Suppressor macrophage treated with lipopolysaccharide for 1 hour (primary cell): ENCODE measurements around the gene PCSK1.
"Not testable (repeated sequence)": the region's sequence is repeated elsewhere in the genome, so short reads cannot be mapped to it uniquely, and the experiment has no call there.

Experiments used
- DNase-seq, 3 donors: peaks; one replicate each; pipeline ENCODE4 v3.0.0-alpha.2; 2020 to 2022

The PCSK1 gene

DNA sequence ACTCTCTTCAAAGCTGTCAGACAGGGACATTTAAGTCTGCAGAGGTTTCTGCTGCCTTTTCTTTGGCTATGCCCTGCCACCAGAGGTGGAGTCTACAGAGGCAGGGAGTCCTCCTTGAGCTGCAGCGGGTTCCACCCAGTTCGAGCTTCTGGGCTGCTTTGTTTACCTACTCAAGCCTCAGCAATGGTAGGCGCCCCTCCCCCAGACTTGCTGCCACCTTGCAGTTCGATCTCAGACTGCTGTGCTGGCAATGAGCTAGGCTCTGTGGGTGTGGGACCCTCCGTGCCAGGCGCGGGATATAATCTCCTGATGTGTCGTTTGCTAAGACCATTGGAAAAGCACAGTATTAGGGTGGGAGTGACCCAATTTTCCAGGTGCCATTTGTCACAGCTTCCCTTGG is 65.7 kb downstream of the PCSK1 start:
- not testable (repeated sequence) for DNase-seq

DNA sequence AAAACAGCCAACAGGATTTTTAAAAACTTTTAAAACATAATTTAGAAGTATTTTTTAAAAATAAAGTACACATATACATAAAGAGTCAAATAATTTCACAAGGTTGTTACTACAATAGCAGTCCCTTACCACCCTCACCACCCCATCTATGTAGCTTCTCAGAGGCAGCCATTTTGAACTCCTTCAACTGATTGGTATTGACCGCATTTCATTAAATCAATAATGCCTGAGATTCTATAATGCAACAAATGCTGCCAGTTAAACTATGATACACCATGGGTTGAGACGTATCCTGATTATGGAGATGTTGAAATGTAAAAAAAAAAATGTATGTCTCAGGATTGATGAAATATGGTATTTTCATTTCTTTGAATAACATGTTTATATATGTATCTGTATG is 78.8 kb downstream of the PCSK1 start:
- no peak for DNase-seq

DNA sequence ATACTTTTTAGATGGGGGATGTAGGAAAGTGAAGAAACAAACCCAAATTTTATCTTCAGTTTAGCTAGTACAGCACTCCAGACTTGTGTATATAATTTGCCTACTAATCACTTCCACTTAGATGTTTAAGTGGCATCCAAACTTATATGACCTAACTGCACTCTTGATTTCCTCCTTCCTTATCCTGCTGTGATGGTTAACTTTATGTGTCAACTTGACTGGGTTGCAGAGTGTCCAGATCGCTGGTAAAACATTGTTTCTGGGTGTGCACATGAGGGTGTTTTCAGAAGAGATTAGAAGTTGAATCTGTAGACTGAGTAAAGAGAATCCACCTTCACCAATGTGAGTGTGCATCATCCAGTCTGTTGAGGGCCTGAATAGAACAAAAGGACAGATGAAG is 79.8 kb downstream of the PCSK1 start:
- no peak for DNase-seq

DNA sequence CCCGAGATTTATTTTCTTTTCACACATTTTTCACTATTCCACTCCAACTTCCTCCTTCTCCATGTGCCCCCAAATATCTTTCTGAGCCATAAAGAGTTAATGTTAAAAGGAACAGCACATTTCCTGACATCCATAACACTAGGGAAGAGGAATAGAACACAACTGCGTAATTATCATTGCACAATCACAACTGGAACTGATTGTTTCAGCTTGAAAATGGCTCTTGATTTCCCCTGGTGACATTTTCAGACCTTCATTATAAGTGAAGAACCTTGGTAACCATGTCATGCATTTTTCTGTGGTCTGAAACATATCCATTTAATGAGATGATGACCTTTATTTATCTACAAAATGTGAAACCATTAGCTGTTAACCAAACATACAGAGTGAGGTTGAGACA is 82.4 kb downstream of the PCSK1 start:
- DNase-seq, result peak in 2 of 3 donors; percentile 51 to 55

DNA sequence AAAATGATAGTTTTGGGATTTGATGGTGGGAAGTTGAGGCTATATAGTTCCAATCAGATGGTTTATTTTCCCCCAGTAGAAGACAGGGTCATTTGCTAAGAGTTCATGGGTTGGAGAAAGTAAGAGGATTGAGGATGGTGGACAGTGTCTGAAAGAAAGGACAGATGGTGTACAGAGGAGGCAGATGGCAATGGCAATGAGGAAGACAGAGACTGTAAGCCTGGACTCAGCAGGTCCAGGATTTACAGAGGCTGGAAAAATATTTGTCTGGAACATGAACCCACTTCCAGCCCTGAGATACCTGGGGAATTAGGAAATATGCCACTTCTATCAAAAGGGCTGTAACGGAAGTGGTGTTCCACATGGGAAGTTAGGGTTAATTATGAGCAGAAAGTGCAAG is 84.5 kb downstream of the PCSK1 start:
- no peak for DNase-seq

DNA sequence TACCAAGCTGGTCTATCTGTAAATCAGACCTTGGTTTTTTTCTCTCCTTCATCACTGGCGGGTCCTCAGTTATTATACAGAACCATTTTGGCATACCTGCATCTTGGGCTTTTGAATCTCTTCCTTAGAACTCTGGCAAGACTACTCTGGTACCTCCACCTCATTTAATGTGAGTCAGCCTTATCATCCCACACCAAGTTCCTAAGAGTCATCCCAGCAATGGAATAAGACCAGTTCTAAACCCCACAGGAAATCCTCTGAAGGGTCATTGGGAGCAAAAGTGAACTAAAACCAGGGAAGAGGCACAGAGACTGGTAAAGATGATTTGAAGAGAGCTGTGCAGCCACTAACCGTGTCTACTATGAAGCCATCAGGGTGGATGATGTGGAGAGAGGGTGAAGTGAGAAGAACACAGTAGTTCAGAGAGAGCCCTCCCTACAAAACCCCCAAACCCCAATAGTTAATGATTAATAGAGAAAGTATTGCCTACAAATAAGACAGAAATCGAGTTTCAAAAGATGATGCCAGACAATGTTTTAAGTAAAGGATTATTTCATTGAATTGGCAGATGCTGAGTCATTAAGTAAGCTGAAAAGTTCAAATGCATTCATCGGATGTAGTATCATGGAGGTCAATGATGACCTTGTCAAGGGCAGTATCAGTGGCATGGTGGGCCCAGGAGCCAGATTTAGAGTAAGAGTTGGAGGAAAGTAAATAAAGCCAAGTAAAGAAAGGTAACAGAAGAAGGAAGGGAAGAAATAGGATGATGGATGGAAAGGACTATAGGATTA is 85.4 kb downstream of the PCSK1 start:
- DNase-seq, result no peak

DNA sequence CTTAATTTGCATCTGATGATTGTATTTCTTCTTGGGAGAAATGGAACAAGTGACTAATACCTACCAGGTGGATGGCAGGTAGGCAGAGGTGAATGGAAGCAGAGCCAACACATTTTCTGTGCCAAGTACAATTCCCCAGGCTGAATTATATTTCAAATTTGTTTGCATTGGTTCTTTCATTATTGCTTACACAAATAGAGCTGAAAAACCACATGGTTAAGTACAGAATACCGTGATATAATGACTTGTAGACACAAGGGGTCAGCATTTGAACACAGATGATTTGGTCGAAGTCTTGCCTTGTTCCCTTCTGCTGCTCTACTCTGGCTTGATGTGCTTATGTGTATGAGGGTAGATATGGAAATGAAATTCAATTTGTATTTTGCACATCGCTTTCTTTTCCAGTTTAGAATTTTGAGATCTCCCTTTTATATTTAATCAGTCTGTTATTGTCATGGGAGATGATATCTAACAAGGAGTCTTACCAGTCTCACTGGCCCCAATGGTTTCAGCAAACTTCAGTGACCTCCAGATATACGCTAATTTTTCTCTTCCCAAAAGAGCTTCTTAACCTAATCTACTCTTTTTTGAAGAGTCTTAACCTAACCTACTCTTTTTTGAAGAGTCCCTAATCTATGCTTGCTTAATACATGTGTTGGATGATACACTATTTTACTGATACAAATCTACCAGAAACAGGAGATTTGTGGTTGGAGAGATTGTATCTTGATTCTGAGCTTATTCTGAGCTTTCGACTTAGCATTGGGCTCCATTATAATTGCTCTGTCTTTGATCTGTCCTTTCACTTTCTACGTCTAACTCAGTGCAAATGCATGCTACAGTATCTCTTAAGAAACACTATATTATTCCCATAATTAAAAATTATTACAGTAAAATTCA is 88.1 kb downstream of the PCSK1 start:
- peak; percentile 51 to 76 (median 71) for DNase-seq

DNA sequence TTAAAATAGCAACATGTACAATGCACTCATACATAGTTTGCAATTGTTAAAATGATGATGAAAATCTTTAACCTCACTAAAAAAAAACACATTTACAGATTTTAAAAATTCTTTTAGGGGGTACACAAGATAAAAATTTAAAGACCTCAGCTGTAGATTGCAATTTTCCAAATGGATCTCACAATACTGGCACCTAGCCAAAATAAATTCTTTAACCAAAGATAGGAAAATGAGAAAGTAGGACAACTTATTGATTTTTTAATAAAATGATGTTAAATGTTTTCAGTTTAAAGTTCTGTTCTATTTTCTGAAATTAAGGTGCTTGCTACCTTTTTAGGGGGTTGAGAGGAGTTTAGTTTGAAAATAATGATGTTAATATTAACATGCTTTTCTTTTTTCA is 90.0 kb downstream of the PCSK1 start:
- DNase-seq, result no peak

DNA sequence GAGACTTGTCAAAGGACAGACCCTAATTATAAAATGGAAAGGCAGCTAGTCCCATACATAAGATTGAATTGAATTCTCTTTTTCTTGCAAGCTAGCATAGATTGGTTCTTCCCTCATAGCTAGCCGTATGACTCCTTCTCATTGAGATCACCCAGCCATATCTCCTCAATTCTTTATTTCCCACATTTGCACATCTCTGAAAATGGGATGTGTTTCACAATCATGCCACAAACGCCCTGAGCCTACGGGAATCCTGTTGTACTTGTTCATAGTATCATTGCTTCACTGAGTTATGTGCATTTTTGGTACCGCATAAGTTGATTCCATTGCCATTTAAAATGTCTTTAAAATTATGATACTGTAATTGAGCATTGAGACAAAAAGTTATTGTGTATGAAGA is 90.5 kb downstream of the PCSK1 start:
- no peak for DNase-seq
